HepG2 (cell line): ENCODE data around the gene SYDE2.

ENCODE experiments used
- HIVEP1 ChIP-seq: sonication (generic); formaldehyde crosslinking; IDR thresholded peaks from 2 replicates; pipeline ENCODE4 v1.4.0; 2020; ENCODE audit warnings: mild to moderate bottlenecking, missing genetic modification reagents
- MIER2 ChIP-seq: IDR thresholded peaks from 2 replicates; pipeline ENCODE4 v1.6.1; 2016; ENCODE audit warnings: missing biosample characterization, missing genetic modification reagents
- POLR2AphosphoS5 ChIP-seq: IDR thresholded peaks from 2 replicates; pipeline ENCODE4 v1.6.1; 2012; ENCODE audit warnings: low read depth, low read length
- TARDBP ChIP-seq: sonication (generic); formaldehyde crosslinking; IDR thresholded peaks from 2 replicates; pipeline ENCODE4 v1.8.0; 2022; ENCODE audit warnings: mild to moderate bottlenecking, missing genetic modification reagents
- TF ChIP-seq, protein P1 (sequence below): sonication (generic); formaldehyde crosslinking; IDR thresholded peaks from 2 replicates; pipeline ENCODE4 v1.5.0; 2020; ENCODE audit warnings: mild to moderate bottlenecking, missing genetic modification reagents, moderate library complexity
- TF ChIP-seq, protein P2 (sequence below): conservative IDR thresholded peaks from 2 replicates; pipeline ENCODE4 v1.6.1; 2018; ENCODE audit warnings: missing genetic modification reagents

DNA sequence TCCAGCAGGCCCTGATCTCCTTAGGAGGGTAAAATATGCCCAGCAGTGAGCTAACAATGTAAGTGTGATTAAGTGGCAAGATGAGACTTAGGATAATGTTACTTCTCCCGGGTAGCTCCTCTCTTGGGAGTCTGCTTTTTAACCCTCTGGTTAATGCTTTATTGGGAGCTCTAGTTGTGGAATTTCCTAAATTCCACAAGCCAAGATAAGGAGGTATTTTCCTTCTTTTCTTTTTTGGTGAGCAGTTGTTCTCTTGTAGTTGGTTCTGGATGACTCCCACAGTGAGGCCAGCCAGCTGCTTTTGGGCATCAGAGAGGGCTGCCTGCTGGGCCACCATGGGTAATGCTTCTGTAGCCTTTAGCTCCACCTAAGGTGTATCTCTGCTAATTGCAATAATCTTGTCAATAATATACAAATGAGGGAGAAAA is 39.4 kb upstream of the SYDE2 start:
- no peak for TF ChIP-seq HIVEP1
- no peak for TF ChIP-seq MIER2 (CRISPR knock-in tag)
- TF ChIP-seq, protein P1, sequence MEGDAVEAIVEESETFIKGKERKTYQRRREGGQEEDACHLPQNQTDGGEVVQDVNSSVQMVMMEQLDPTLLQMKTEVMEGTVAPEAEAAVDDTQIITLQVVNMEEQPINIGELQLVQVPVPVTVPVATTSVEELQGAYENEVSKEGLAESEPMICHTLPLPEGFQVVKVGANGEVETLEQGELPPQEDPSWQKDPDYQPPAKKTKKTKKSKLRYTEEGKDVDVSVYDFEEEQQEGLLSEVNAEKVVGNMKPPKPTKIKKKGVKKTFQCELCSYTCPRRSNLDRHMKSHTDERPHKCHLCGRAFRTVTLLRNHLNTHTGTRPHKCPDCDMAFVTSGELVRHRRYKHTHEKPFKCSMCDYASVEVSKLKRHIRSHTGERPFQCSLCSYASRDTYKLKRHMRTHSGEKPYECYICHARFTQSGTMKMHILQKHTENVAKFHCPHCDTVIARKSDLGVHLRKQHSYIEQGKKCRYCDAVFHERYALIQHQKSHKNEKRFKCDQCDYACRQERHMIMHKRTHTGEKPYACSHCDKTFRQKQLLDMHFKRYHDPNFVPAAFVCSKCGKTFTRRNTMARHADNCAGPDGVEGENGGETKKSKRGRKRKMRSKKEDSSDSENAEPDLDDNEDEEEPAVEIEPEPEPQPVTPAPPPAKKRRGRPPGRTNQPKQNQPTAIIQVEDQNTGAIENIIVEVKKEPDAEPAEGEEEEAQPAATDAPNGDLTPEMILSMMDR (CRISPR knock-in tag), result peak; percentile 18; the same call in 1 of the 2 replicates
- TF ChIP-seq, protein P2, sequence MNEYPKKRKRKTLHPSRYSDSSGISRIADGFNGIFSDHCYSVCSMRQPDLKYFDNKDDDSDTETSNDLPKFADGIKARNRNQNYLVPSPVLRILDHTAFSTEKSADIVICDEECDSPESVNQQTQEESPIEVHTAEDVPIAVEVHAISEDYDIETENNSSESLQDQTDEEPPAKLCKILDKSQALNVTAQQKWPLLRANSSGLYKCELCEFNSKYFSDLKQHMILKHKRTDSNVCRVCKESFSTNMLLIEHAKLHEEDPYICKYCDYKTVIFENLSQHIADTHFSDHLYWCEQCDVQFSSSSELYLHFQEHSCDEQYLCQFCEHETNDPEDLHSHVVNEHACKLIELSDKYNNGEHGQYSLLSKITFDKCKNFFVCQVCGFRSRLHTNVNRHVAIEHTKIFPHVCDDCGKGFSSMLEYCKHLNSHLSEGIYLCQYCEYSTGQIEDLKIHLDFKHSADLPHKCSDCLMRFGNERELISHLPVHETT, result no peak
- TF ChIP-seq POLR2AphosphoS5, result no peak
- no peak for TF ChIP-seq TARDBP
